Measurements from ENCODE around the gene C4orf51.

Gene C4orf51

GRCh38 chr4:145716200-145716599 lies 36.3 kb downstream of the C4orf51 start:
- no peak for DNase-seq

- no peak for DNase-seq
These were observed 36.8 kb downstream of the C4orf51 start for GRCh38 chr4:145716661-145717200.

GRCh38 chr4:145719752-145720624 lies 40.0 kb downstream of the C4orf51 start:
- DNase-seq, result no peak

- no peak for DNase-seq
These were observed 40.7 kb downstream of the C4orf51 start for GRCh38 chr4:145720656-145721055.

- no peak for DNase-seq
These were observed 42.6 kb downstream of the C4orf51 start for GRCh38 chr4:145722561-145722960.

- DNase-seq, result no peak
These were observed 43.4 kb downstream of the C4orf51 start for GRCh38 chr4:145723336-145723735.

DNA sequence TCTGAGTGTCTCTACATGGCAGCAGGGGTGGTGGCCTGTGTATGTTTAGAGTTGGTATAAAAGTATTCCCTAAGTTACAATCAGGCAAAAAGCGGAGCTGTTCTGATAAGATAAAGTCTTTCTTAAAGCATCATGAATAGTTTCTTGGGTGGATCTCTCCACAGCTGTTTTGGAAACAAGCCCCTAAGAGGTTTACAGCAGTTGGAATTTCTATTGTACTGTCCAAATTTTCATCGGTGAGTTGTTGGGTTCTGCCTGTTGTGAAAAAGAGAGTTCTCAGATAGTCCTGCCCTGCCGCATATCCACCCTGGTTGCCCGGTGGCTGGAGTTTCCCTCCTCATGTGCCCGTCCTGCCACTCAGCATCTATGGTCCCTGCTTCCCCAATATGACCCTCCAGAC lies 50.1 kb downstream of the C4orf51 start:
- DNase-seq, result no peak

DNA sequence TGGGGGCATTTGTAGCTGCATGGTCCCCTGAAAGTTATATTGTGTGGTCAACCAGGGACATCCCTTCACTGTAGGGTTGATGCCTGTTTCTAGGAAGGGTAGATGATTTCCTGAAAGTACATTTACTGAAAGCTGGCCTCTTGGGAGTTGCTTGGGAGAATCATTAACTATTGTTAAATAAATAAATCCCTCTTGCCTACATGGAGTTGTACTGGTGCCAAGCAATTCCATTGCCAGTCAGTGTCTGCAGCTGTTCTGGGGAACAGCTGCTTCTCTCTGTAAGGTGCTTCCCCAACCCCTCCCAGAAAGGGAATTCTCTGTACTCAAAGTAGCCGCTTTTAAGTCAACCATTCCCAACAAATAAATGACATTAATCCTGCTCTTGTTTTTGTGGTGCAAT lies 51.1 kb downstream of the C4orf51 start:
- DNase-seq, result no peak

GRCh38 chr4:145732001-145732815 lies 52.3 kb downstream of the C4orf51 start:
- no peak for DNase-seq

- peak; percentile 56 for DNase-seq
These were observed 53.2 kb downstream of the C4orf51 start for GRCh38 chr4:145732895-145733880.

DNA sequence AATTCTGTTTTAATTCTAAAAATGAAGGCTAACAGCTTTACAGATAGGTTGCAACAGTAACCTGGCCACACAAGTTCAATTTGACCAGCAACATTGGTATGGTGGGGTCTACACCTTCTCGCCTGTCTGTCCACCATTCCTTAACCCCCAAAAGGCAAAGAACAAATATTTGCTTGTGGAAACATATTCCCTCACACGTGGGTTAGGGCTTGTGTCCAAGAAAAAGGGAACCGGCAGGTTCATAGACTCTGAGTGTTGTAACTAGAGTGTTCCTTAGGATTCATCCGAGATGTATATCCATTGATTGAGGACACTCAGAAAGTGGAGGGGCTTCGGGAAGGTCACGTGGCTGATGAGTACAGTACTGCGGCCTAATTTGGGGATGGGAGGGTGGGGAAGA lies 54.1 kb downstream of the C4orf51 start:
- DNase-seq, result no peak

- DNase-seq, result peak; percentile 62
These were observed 54.8 kb downstream of the C4orf51 start for GRCh38 chr4:145734576-145735346.

DNA sequence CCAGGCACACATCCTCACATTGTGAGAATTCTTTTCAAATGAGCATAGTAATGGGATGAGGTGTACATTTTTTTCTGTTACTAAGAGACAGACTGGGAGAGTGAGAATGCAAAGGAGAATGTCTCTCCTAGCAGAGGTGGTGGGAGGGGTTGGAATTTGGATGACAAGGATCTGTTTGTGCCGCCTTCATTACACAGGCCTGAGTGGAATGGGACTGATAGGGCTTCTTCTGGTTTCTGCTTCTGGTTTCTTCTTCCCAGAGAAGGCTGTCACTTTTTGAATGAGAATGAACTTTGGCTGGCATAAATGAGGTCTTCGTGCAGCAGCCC lies 55.4 kb downstream of the C4orf51 start:
- peak; percentile 11 for DNase-seq

- no peak for DNase-seq
These were observed 55.9 kb downstream of the C4orf51 start for GRCh38 chr4:145735827-145736226.

DNA sequence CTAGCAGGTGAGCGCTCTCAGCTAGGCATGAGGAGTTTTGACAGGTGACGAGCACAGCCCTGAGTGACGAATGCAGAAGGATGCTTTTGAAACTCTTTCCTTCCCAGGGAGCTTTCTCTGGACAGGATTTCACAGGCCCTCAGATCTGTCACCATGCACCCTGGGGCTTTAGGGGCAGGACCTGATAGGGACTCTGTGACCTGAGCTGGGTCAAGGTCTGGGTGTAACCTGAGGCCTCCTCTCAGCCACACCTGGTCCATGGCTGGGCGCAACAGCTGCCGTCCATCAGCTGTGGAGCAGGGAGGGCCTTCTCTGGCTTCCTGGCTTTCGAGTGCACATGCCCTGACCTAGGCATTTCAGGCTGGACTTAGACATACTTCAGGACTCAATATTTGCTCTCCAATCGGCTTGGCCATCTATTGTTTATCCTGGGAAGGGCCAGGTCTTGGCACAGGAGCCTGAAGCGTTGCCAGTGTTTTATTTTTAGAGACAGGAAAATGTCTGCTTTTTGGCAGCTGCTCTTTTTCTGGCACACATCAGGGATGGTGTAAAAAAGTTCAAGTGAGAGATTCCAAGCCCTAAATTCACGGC lies 56.4 kb downstream of the C4orf51 start:
- DNase-seq, result no peak

DNA sequence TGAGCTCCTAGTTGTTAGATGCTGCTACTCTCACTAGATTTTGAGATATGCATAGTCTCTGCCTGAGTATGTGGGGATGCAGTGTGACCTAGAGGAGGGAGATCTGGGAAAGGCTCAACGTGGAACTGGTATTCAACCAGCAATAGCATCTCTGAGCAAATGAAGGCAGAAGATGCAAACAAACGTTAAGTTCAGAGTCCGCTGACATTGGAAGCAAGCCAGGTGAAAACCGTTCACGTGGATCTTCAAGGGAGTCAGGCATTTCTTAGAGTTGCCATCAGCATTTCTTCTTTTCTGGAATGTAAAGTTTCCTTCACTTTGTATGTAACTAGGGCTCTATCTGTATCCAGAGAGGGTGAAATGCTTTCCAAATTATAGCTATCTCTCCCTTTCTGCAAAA lies 59.9 kb downstream of the C4orf51 start:
- DNase-seq, result no peak

- no peak for DNase-seq
These were observed 60.9 kb downstream of the C4orf51 start for GRCh38 chr4:145740806-145741205.

GRCh38 chr4:145743641-145744040 lies 63.7 kb downstream of the C4orf51 start:
- DNase-seq, result no peak

DNA sequence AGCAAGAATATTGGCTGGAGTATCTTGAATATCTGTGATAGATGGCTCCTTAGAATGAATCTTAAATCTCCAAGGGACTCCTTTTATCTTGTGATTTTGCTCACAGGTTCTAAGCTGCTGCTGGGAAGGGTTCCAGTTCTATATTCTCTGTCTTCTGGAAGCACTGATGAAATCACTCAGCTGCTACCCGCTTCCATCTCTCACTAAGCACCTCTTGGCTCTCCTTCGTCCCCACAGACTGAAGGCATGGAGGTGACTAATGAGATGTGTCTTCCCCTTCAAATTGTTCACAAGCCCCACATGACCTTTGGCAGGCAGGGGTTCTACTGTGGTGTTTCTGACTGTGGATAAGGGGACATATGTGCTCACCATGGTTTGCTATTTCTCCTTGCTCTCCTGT lies 75.9 kb downstream of the C4orf51 start:
- no peak for DNase-seq

- no peak for DNase-seq
These were observed 76.3 kb downstream of the C4orf51 start for GRCh38 chr4:145756244-145756643.

DNA sequence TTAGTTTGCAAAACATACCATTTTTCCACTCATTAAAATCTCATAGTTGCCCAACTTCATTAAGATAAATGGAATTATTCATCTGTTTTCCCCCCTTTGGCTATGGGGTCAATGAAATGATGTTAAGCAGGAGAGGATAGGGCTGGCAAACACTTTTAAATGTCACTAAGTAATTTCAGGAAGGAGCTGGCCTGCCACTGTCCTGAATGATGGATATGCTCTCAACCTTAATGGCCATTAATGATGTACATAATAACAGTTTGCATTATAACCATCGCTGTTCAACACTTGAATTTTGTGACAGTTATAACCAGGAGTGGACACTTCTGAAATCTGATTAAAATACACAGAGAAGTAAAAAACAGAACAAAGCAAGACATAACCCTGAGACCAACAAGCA lies 77.2 kb downstream of the C4orf51 start:
- DNase-seq, result no peak
